ENCODE results near the gene NGFR.

NGFR gene

GRCh38 chr17:49521471-49522356 is 26.6 kb downstream of the NGFR start:
- Histone ChIP-seq H3K4me1 (ENCODE audit: control insufficient read depth, insufficient read depth, low read length) (no peaks in the 10 kb centered on the region), H3K4me3 (ENCODE audit: low read depth, low read length) (no peak overlapping the region), H3K9me3 (ENCODE audit: control insufficient read depth, insufficient read depth, low read depth, low read length) (no peaks in the 10 kb centered on the region), H3K27ac (ENCODE audit: extremely low read depth, low read depth, low read length) (no peak overlapping the region), H3K36me3 (ENCODE audit: control insufficient read depth in 2 of 2, insufficient read depth in 1 of 2, low read length in 2 of 2) (no peaks in the 10 kb centered on the region)
- POLR2A ChIA-PET, result interaction anchor here (0.9 kb wide), 1 partner anchor 14 kb away, joined by 3 read pairs; no protein-coding TSS in a partner anchor
- CTCF ChIA-PET, result interaction anchor here (0.5 to 4.3 kb wide), 5 partner anchors 8 to 173 kb away, joined by 3 to 27 read pairs (median 6); no protein-coding TSS in a partner anchor
- TF ChIP-seq GFI1B (tag by site-specific recombination; IDR thresholded peaks at IDR 0.05), result no peak

GRCh38 chr17:49522357-49522890 is 27.3 kb downstream of the NGFR start:
- TF ChIP-seq HOXD13 (CRISPR knock-in tag; IDR thresholded peaks at IDR 0.05; ENCODE audit: borderline replicate concordance) (no peak), ZBTB11 (tag by site-specific recombination; conservative IDR thresholded peaks at IDR 0.05; ENCODE audit: low read depth) (no peak), ZNF354C (tag by site-specific recombination; IDR thresholded peaks at IDR 0.05; ENCODE audit: borderline replicate concordance, low read depth) (no peak)
- ChIA-PET POLR2A (interaction anchor here (0.9 kb wide), 1 partner anchor 15 kb away, joined by 3 read pairs; no protein-coding TSS in a partner anchor), CTCF (interaction anchor here (0.6 to 4.3 kb wide), 6 partner anchors 12 to 473 kb away, joined by 3 to 27 read pairs (median 4); no protein-coding TSS in a partner anchor)
- H3K36me3 ChIP-seq (ENCODE audit: control insufficient read depth in 2 of 2, insufficient read depth in 1 of 2, low read length in 2 of 2), result no peaks in the 10 kb centered on the region
- no peaks in the 10 kb centered on the region for H3K4me1 ChIP-seq (ENCODE audit: control insufficient read depth, insufficient read depth, low read length)
- H3K27ac ChIP-seq (ENCODE audit: extremely low read depth, low read depth, low read length), result no peak overlapping the region
- no peak overlapping the region for H3K4me3 ChIP-seq (ENCODE audit: low read depth, low read length)
- H3K9me3 ChIP-seq (ENCODE audit: control insufficient read depth, insufficient read depth, low read depth, low read length), result no peaks in the 10 kb centered on the region

DNA sequence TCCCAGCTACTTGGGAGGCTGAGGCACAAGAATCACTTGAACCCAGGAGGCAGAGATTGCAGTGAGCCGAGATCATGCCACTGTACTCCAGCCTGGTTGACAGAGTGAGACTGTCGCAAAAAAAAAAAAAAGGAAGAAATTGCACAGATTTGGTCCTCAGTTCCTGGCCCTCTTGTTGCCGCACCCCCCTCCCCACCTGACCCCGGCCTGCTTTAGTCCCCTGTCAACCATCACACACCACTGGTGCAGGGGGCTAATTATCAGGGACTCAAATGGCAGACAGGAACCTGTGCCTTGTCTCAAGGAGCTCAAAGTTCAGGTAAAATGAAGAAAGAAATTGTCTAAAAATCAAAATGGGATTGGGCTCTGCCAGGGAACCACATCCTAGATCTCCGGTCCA is 28.1 kb downstream of the NGFR start:
- Histone ChIP-seq H3K36me3 (ENCODE audit: control insufficient read depth in 2 of 2, insufficient read depth in 1 of 2, low read length in 2 of 2) (no peaks in the 10 kb centered on the region), H3K4me1 (ENCODE audit: control insufficient read depth, insufficient read depth, low read length) (no peaks in the 10 kb centered on the region), H3K9me3 (ENCODE audit: control insufficient read depth, insufficient read depth, low read depth, low read length) (no peaks in the 10 kb centered on the region), H3K4me3 (ENCODE audit: low read depth, low read length) (no peak overlapping the region), H3K27ac (ENCODE audit: extremely low read depth, low read depth, low read length) (no peak overlapping the region)
- ChIA-PET POLR2A (no interaction called here), CTCF (interaction anchor here (0.7 to 4.3 kb wide), 5 partner anchors 13 to 88 kb away, joined by 3 to 27 read pairs (median 5); no protein-coding TSS in a partner anchor)
- TF ChIP-seq KLF10 (tag by site-specific recombination; IDR thresholded peaks at IDR 0.05), result no peak
- no peak for TF ChIP-seq ZBTB17 (tag by site-specific recombination; IDR thresholded peaks at IDR 0.05)
- no peak for TF ChIP-seq MYNN (tag by site-specific recombination; IDR thresholded peaks at IDR 0.05; ENCODE audit: borderline replicate concordance)
- TF ChIP-seq ZBTB44 (tag by site-specific recombination; IDR thresholded peaks at IDR 0.05), result no peak
- no peak for TF ChIP-seq ZSCAN23 (tag by site-specific recombination; IDR thresholded peaks at IDR 0.05)
- no peak for TF ChIP-seq ZNF658 (tag by site-specific recombination; IDR thresholded peaks at IDR 0.05)
- no peak for TF ChIP-seq ZNF19 (tag by site-specific recombination; IDR thresholded peaks at IDR 0.05; ENCODE audit: low read depth)

Data from HEK293 (cell line).